CD1c-positive myeloid dendritic cell (primary cell): Measurements from ENCODE around the gene CABCOCO1.
"Not testable (repeated sequence)": the region's sequence is repeated elsewhere in the genome, so short reads cannot be mapped to it uniquely, and the experiment has no call there.

ENCODE experiments used
- DNase-seq: peaks from one replicate; pipeline ENCODE4 v3.0.0-alpha.2; 2016; ENCODE audit errors: extremely low spot score

Gene CABCOCO1

GRCh38 chr10:61642676-61643075 is 20.1 kb upstream of the CABCOCO1 start:
- DNase-seq, result no peak

- DNase-seq, result no peak
These were observed 19.4 kb upstream of the CABCOCO1 start for GRCh38 chr10:61643316-61643751.

GRCh38 chr10:61653699-61654098 is 9.0 kb upstream of the CABCOCO1 start:
- DNase-seq, result no peak

GRCh38 chr10:61655335-61655851 is 7.3 kb upstream of the CABCOCO1 start:
- no peak for DNase-seq

- DNase-seq, result no peak
These were observed 737 bp downstream of the CABCOCO1 start for GRCh38 chr10:61663466-61663865.

GRCh38 chr10:61664985-61665384 is 2.3 kb downstream of the CABCOCO1 start:
- no peak for DNase-seq

- no peak for DNase-seq
These were observed 6.5 kb downstream of the CABCOCO1 start for GRCh38 chr10:61669161-61669725.

GRCh38 chr10:61669849-61670248 is 7.1 kb downstream of the CABCOCO1 start:
- DNase-seq, result no peak

GRCh38 chr10:61673360-61673759 is 10.6 kb downstream of the CABCOCO1 start:
- DNase-seq, result no peak

GRCh38 chr10:61682323-61682722 is 19.6 kb downstream of the CABCOCO1 start:
- DNase-seq, result no peak

GRCh38 chr10:61683319-61683718 is 20.6 kb downstream of the CABCOCO1 start:
- no peak for DNase-seq

GRCh38 chr10:61684894-61685507 is 22.3 kb downstream of the CABCOCO1 start:
- DNase-seq, result no peak

GRCh38 chr10:61688551-61689308 is 26.0 kb downstream of the CABCOCO1 start:
- no peak for DNase-seq

GRCh38 chr10:61691667-61692066 is 28.9 kb downstream of the CABCOCO1 start:
- not testable (repeated sequence) for DNase-seq

GRCh38 chr10:61692447-61693010 is 29.8 kb downstream of the CABCOCO1 start:
- no peak for DNase-seq

GRCh38 chr10:61698968-61699655 is 36.4 kb downstream of the CABCOCO1 start:
- DNase-seq, result no peak

GRCh38 chr10:61701055-61701705 is 38.5 kb downstream of the CABCOCO1 start:
- DNase-seq, result no peak

GRCh38 chr10:61701706-61702105 is 39.0 kb downstream of the CABCOCO1 start:
- DNase-seq, result no peak

GRCh38 chr10:61702584-61702983 is 39.9 kb downstream of the CABCOCO1 start:
- no peak for DNase-seq

- no peak for DNase-seq
These were observed 42.4 kb downstream of the CABCOCO1 start for GRCh38 chr10:61705022-61705613.

GRCh38 chr10:61708846-61709245 is 46.1 kb downstream of the CABCOCO1 start:
- no peak for DNase-seq
